HG03139 (cell line): Measurements from ENCODE around the gene NUP88.

Source experiments
- ATAC-seq: cut with Tn5 transposase; IDR thresholded peaks from one replicate; pipeline ENCODE4 v1.9.1; 2021; ENCODE audit not compliant: unreplicated experiment

NUP88 gene

DNA sequence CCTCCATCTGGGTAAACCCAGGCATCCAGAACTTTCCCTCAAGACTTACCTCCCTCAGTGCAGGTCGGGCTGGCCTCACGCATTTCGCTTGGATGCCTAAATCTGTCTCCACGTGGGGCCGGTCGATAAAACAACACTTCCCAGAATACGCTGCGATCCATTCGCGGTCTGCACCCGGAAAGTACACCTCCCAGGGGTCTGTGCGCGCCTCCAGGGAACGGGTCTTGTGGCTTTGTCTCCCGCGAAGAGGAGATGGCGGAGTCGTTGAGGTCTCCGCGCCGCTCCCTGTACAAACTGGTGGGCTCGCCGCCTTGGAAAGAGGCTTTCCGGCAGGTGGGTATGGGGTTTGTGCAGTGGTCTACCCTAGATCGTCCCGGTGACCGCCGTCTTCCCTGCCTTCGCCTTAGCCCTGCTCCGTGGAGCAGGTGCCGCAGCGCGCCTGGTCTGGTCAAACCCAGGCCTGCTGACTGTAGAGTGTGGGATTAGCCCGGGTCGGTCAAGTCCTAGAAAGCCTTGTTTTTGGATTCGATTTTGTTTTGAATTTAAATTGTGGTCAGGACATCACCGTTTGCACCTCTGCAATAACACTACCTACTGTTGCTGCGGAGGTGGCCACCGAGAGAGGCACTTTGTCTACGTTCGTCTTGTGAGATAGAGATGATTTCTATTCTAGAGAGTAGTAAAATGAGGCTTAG lies 644 bp upstream of the NUP88 start, which contains the start of gene RPAIN:
Gene RPAIN (plus strand): TSS at position 224 of the 695 bp plus-strand sequence. CDS start 29 bp downstream, at position 253.
- ATAC-seq, result peak; percentile 54

DNA sequence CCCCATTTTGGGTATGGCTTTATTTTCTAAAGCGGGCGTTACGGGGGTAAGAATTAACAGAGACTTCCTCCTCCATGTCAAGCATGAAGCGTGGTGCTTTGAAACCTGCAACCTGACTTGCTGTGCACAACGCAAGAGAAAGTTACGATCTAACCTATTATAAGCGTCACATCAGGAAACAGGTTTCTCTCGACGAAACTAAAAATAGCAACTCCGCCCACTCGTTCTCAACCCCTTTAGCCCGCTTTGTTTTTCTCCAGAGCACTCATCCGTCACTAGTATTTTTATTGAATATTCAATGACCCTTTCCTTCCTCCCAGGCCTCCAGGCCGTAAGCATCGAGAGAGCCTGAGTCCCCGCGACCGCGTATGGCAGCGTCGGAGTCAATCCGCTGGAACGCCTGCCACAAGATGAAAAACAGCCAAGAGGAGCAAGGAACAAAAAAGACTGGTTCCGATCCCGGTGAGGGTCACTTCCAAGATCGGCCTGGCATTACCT lies 555 bp downstream of the NUP88 start:
- ATAC-seq, result peak; percentile 30

DNA sequence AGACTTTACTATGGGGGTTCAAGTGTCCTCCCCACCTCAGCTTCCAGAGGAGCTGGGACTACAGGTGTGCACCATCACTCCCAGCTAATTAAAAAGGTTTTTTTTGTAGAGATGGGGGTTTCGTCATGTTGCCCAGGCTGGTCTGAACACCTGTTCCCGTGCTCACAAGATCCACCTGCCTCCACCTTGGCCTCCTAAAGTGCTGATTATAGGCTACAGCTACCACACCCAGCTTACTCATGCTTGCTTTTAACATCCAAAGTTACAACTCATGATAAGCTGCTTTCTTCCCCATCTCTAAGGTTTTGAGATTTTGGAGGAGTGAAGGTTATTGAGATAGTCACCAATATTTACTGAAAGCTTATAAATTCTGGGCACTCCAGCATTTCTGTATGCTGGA lies 2.6 kb downstream of the NUP88 start:
- ATAC-seq, result no peak

DNA sequence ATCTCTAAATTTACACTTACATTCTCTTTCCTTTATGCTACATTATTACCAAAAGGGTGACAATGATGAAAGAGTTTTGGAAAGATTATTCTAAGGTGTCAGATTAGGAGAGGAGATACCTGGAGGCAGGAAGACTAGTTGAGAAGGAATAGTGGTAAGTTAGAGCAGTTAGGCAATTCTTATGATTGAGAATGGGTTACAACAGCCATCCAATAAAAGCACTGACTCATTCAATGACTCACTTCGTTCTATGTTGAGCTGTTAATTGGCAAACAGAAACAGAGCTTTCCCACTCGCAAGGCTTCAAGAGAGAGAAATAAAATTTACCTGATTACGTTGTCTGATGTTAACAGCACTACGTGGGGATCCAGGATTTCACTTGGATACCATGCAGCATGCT lies 5.8 kb downstream of the NUP88 start:
- ATAC-seq, result no peak

DNA sequence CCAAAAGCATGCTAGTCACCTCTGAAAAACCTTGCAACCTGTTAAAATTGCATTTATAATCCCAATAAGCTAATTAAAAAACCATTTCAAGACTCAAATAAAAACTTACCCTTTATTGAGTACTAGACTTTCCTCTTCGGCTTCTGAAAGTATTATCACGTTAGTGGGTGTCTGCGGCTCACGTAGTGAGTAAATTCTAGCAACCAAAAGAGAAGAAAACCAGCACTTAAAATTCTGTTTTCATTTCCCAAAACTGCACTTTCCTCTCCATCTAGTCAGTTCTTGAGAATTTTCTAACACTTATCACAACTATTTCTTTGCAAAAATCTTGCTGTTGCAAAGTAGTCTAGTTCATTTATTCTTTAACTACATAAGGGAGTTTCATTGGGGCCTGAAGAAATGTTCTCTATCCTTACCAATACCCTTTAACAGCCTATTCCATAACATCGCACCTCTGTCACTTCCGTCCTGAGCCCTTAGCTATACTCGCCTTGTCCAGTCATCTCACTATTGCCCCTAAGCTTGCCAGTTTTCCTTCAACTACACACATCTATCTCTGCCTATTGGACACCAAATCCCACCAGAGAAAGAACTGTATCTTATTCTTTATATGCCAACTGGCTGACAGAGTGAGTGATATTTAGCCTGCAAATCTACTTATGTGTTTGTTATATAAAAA lies 8.7 kb downstream of the NUP88 start:
- no peak for ATAC-seq

DNA sequence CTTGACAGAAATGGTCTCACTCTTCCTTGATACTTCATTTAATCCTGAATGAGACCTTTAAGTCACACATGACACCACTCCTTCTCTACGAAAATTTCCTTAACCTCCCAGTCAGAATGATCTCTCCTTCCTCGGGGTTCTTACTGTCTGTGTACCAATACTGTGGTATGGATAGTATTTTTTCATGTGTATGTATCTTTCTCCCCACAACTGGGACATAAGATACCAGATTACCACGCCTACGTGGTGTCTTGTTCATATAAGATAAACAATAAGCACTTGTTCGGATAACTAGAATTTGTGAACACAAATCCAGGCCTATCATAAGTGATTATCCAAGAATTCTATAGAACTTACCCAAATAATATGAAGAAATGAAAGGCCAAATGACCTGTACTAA lies 11.3 kb downstream of the NUP88 start:
- no peak for ATAC-seq

DNA sequence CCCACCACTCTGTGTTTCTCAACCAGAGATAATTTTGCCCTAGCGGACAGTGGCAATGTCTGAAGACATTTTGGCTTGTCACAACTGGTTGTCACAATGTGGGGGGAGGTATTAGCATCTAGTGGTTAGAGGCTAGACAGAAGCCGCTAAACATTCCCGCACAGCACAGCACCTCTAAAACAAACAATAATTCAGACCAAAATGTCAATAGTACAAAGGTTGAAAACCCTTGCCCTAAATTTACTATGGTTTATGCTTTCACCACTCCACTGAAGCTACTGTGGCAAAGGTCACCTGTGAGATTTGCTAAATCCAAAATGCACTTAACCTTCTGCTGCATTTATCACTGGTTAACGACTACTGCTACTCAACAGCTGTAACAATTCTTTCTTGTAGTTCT lies 14.1 kb downstream of the NUP88 start:
- ATAC-seq, result no peak

DNA sequence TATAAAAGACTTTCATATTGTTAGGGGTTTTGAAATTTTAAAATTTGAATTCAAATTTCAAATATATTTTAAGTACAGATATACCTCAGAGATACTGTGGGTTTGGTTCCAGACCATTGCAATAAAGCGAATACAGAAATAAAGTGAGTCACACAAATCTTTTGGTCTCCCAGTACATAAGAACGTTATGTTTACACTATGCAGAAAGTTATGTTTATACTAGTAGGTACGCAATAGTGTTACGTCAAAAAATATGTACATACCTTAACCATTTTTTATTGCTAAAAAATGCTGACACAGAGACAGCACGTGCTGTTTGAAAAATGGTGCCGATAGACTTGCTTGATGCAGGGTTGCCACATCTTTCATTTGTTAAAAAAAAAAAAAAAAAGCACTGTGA lies 19.7 kb downstream of the NUP88 start:
- no peak for ATAC-seq

DNA sequence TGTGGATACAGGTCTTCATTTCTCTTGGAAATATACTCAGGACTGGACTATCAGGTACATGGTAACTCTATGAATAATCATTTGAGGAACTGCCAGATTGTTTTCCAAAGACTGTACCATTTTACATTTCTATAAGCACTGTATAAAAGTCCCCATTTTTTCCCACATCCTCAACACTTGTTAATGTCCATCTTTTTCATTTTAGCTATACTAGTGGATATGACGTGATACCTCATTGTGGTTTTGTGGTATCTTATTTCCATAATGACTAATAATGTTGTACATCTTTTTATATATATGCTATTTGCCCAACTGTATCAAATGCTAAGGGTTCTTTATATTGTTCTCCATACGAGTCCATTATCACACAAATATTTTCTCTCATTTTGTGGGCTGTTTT lies 22.9 kb downstream of the NUP88 start:
- ATAC-seq, result no peak

DNA sequence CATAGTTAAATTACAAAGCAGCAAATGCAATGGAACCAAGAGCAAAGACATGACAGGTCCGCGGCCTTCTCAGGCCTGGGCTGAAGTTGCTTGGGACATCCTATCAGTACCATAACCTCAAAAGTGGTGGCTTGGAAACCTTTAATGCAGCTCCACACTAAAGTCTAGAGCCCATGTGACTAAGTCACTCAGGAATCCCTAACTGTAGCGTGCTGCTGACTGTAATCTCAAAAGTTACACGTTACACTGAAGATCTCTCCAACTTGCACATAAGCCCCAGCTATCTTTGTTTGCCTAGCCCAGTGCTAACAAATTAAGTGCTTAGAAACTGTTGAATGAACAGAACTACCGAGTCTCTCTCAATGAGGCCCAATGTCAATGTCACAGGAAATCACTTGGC lies 27.8 kb downstream of the NUP88 start:
- no peak for ATAC-seq

DNA sequence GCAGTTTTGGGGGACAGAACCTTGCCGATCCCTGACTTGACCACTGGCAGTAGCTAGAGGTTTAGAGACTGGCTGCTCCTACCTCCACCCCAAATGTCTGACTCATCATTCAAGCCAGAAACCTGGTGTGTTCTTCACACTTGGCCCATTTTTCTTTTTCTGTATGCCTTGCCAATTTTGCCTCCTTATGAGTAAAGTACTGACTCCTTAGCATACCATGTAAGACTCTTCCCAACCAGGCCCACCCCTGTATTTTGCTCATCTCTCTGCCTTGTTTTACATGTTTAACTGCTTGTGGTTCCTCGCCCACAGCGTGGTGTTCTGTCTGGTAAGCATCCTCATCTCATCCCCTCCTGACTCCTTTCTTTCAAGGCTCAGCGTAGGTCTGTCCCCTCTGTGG lies 37.9 kb downstream of the NUP88 start:
- no peak for ATAC-seq

DNA sequence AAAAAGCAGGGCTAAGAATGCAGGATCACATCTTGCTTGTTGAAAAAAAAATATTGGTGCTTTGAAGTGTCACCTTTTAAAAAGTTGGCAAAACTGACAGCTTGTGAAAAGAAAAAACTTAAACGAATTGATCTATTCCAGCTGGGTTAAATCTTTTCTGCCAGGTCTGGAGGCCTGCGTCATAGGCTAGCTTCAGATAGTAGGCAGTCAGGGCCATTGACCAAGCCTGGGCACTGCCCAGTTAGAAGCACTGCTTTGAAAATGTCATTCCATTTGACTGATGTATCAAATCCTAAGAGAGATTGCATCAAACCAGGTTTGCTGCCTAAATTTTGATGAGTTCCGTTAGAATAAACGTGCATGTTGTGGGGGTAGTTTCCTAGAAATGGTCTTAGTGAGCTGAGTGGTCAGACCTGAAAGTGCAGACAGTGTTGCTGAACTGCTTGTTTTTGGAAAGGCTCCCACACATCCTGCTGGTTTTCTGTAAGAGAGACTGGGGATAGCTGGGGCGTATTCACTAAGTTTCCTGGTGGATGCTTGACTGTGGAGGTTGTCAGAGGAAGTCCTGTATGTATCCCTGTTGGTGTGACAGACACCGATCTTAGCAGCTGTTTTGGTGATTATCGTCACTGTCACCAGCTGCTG lies 38.8 kb downstream of the NUP88 start:
- ATAC-seq, result no peak

DNA sequence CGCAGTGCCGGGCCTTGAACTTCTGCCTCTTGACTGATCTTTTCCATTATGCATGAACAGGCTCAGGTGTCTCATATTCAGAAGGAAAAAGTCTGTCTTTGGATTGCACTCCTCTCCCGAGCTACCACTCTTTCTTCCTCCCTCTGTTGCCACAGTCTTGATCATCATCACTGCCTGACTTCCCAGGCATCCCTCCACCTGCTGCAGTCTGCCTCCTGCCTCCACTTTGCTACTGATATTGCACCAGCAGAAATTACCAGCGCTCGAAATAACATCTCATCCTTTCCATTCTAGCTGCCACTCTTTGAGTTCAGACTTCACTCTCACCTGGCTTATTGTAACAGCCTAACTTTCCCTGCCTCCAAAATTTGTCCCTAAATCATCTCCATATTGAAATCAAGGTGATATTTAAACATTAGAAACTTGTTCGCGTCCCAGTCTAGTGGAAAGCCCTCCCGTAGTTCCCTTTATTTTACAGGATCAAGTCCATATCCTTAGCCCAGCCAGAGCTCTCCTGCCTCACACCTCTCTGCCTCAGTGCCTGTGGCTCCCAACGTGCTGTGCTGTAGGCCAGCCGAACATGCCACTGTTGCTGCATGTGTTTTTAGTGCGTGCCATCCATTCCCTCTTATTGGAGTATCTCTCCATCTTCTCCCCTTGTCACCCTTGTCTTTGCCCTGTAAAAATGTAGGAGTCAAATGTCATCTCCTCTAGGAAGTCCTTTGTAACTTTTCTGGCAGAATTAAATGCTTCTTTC lies 39.9 kb downstream of the NUP88 start:
- no peak for ATAC-seq

DNA sequence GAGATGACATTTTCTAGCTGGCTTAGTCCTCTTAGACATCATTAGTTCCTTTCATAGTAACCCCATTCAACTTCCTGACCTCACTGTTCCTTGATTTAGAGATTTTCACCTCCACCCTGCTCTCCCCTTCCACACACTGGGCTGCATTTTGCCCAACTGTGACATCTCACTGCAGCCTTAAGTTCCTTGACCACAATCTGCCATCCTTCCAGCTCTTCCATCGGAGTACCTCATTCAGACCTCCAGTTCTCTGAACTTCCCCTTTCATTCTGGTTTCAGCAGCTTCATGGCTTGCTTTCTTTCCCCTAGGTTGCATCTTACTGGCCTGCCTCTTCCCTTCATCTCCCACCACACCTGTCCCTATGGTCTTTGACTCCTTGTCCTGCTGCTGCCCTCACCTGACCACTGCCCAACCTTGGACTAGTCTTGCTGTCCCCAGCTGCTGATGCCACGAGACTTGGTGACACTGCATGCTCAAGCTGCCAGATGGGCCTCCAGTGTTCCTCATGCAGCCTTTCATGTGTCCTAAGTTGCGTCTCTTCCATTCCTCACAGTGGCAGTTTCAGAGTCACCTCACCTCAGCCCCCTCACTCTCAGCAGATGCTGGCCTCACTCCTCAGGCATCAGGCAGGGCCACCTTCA lies 40.8 kb downstream of the NUP88 start:
- ATAC-seq, result no peak

DNA sequence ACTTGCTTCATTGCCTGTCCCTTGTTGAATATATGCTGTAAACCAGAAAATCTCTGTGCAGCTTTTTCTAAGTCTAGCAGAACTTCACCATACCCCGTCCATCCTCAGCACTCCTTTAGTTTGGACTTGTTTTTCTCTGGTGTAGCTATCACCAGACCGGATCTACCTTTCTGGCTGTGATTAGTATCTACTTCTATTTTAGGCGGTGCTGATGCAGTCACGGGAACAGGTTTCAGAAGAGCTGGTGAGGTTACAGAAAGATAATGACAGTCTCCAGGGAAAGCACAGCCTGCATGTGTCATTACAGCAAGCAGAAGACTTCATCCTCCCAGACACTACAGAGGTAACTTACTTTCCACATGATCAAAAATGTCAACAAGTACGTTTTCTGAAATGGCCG lies 46.4 kb downstream of the NUP88 start:
- ATAC-seq, result no peak

DNA sequence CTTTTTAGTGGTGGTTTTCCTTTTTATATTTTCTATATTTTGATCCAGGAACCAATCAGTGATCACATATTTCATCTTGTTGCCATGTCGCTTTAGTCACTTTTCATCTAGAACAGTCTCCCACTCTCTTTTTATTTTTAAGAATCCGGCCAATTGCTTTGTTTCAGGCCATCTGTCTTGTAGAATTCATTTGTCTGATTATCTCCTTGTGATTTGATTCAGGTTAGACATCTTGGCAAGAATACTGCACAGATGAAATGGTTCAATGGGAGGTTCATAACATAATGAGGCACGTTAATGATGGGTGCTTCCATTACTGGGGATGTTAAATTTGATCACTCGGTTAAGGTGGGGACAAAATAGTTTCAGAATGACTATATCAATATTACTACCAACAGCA lies 49.1 kb downstream of the NUP88 start:
- no peak for ATAC-seq

DNA sequence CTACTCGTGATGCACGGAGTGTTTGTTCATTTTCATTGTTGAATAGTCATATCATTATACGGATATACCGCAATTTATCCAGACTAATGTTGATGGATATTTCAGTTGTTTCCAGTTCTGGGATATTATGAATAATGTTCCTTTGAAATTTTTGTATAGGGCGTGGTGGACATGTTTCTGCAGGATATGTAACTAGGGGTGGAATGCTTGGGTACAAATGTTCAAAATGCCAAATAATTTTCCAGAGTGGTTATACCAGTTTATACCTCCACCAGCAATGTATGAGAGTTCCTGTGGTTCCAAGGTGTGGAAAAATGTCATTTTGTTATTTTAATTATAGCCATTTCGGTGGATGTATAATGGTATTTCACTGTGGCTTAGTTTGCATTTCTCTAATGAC lies 53.6 kb downstream of the NUP88 start:
- no peak for ATAC-seq

DNA sequence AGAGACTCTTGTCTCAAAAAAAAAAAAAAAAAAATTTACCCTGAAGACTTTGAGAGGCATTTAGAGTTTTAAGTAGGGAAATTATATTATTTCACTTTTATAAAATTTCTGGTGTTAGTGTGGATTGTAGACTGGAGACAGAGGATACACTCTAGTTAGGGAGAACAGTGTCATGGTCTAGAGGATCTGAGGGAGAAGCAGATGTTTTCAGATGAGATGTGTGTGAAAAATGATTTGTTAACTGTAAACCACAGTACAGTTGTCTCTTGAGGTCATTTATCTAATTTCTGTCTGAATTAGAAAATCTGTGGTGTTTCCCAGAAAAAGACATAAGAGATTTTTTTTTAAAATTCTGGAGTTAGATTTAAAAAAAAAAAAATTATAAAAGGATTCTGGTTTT lies 54.8 kb downstream of the NUP88 start:
- no peak for ATAC-seq

DNA sequence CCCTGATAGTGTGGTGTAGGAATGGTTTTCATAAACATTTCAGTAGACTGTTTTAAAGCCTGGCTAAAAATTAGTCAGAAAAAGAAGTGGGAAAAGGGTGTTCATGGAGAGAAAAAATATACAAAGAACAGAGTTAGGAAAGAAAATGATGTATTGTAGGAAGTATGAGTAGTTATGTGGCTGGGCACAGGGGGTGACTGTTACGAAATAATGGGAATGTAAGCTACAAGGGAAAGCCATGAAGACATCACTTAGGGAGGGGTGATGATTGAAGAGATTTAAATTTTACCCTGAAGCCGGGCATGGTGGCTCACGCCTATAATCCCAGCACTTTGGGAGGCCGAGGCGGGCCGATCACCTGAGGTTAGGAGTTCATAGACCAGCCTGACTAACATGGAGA lies 55.3 kb downstream of the NUP88 start:
- ATAC-seq, result no peak

DNA sequence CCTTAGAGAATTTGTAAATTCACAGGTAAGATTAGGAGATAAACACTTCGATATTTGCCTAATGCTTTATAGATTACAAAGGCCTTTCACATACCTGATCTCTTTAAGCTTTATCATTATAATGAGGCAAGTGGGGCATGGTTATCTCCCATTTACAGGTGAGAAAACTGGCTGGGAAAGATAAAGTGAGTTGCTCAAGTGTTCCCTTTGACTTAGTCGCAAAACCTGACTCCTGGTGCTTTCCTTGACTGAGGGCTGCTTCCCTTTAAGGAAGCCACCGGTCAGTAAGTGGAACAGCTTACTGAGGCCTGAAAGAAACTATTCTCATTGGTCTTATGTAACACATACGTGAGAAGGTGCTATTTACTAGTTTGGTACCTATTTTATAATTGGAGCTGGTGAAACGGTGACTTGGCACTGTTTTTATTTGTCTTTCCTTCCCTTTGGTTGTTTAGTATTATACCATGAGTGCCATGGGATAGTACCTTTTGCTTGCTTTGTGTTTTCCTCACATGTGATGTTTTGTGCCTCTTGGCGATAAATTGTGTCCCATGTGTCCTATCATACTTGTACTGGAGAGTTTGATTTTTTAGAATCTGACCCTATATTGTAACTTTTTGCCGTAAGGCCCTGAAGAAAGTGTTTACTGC lies 57.2 kb downstream of the NUP88 start:
- ATAC-seq, result no peak
